ENCODE data around the gene ZFP91.

ZFP91 gene

DNA sequence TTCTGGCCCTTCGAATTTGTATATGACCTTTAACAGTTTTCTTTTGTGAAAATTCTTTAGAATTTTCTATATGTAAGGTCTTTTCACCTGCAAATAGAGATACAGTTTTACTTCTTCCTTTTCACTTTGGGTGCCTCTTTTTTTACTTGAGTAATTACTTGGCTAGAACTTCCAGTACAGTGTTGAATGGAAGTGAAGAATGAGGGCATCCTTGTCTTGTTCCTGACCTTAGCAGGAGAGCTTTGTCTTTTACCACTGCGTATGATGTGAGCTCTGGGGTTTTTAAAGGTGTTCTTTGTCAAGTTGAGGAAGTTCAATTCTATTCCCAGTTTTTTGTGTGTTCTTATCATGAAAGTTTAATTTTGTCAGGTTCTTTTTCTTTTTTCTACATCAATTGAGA, 21.6 kb downstream of the ZFP91 start:
- DNase-seq (ENCODE audit: insufficient read length, low spot score) (no peak), FAIRE-seq (no peak)
- TF ChIP-seq, protein P1, sequence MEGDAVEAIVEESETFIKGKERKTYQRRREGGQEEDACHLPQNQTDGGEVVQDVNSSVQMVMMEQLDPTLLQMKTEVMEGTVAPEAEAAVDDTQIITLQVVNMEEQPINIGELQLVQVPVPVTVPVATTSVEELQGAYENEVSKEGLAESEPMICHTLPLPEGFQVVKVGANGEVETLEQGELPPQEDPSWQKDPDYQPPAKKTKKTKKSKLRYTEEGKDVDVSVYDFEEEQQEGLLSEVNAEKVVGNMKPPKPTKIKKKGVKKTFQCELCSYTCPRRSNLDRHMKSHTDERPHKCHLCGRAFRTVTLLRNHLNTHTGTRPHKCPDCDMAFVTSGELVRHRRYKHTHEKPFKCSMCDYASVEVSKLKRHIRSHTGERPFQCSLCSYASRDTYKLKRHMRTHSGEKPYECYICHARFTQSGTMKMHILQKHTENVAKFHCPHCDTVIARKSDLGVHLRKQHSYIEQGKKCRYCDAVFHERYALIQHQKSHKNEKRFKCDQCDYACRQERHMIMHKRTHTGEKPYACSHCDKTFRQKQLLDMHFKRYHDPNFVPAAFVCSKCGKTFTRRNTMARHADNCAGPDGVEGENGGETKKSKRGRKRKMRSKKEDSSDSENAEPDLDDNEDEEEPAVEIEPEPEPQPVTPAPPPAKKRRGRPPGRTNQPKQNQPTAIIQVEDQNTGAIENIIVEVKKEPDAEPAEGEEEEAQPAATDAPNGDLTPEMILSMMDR (IDR thresholded peaks at IDR 0.05; ENCODE audit: insufficient read depth, missing control alignments), result no peak

DNA sequence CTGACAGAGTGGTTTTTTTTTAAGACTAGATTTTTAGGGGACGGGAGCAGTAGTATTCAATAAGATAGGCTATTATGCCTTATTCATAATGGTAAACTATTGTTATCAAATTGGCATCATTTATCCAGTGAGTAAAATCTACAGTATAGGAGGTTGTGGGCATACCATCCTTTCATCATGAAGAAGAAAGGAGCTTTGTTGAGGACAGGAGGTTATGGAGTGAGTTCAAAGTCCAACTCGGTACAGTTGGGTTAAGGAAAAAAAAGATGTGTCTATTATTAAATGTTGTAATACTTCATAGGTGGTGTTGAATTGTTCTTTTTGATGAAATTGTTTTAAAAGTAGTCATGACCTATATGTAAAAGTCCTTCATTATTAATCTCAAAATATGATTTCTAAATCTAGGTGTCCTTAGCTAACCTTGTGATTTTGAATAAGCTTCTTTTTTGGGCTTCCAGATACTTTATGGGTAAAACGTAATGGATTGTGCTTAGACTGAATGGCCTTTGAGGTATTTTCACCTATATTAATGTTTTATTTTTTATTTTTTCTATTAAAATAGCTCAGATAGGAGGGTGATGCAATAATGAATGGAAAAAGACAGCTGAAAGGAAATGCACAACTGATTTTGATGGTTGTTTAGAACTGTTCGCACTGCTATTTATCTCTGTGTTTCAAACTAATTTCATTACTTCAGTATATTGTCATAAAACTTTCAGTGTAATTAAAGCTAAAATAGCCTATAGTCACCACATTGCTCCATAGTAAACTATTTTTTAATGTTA, 28.3 kb downstream of the ZFP91 start:
- DNase-seq (ENCODE audit: insufficient read length, low spot score), result no peak
- FAIRE-seq, result no peak
- TF ChIP-seq, protein P1 (IDR thresholded peaks at IDR 0.05; ENCODE audit: insufficient read depth, missing control alignments), result no peak

DNA sequence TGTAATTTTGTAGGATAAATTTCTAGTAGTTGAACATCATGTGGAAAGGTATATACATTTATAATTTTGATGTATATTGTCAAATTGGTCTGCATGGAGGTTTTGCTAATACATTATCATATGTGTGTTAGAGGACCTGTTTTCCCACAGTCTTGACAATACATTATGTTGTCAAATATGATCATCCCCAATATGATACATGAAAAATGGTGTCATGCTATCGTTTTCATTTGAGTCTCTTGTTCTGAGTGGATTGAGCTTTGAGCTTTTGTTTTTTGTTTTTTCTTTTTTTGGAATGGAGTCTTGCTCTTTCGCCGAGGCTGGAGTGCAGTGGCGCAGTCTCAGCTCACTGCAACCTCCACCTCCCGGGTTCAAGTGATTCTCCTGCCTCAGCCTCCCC, 29.5 kb downstream of the ZFP91 start:
- no peak for FAIRE-seq
- DNase-seq (ENCODE audit: insufficient read length, low spot score), result no peak
- TF ChIP-seq, protein P1 (IDR thresholded peaks at IDR 0.05; ENCODE audit: insufficient read depth, missing control alignments), result no peak

DNA sequence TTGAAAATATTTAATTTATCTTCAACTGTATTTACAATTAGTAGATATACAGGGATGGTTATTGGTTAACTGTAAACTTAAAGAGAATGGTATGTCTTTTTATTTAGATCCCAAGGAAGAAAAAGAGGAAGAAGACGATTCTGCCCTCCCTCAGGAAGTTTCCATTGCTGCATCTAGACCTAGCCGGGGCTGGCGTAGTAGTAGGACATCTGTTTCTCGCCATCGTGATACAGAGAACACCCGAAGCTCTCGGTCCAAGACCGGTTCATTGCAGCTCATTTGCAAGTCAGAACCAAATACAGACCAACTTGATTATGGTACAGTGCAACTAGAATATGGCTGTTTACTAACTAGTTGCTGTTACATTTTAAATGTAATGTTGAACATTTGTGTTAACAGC, 30.9 kb downstream of the ZFP91 start:
- DNase-seq (ENCODE audit: insufficient read length, low spot score) (no peak), FAIRE-seq (no peak)
- TF ChIP-seq, protein P1 (IDR thresholded peaks at IDR 0.05; ENCODE audit: insufficient read depth, missing control alignments), result no peak

DNA sequence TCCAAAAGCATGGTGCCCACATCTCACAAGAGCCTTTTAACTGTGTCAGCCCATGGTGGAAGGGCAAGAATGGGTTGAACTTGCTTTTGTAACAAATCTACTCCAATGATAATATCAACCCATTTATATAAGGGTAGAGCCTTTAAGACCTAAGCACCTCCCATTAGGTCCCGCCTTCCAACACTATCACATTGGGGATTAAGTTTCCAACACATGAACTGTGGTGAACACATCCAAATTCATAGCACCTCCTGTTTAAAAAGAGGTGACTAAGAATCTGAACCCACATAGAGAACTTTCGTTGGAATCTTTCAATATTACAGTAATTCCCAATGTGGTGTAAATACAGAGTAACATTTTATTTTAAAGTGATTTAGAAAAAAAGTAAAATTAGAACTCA, 34.4 kb downstream of the ZFP91 start:
- no peak for FAIRE-seq
- no peak for DNase-seq (ENCODE audit: insufficient read length, low spot score)
- TF ChIP-seq, protein P1 (IDR thresholded peaks at IDR 0.05; ENCODE audit: insufficient read depth, missing control alignments), result no peak

DNA sequence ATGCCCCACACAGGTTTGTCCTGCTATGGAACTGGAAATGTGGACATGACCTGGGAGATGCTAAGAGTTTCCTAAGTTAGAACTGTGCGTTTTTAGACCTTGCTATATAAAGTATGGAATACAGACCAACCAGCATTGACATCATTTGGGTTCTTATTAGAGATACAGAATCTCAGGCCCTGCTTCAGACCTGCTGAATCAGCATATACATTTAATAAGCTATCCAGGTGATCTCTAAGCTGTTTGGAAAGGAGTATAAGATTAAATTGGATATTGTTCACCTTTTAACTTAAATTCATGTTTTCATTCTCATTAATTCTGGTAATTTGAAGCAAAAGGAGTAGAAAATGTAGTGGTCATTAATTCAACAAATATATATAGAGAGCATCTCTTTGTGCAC, 36.7 kb downstream of the ZFP91 start:
- DNase-seq (ENCODE audit: insufficient read length, low spot score) (no peak), FAIRE-seq (no peak)
- TF ChIP-seq, protein P1 (IDR thresholded peaks at IDR 0.05; ENCODE audit: insufficient read depth, missing control alignments), result no peak

DNA sequence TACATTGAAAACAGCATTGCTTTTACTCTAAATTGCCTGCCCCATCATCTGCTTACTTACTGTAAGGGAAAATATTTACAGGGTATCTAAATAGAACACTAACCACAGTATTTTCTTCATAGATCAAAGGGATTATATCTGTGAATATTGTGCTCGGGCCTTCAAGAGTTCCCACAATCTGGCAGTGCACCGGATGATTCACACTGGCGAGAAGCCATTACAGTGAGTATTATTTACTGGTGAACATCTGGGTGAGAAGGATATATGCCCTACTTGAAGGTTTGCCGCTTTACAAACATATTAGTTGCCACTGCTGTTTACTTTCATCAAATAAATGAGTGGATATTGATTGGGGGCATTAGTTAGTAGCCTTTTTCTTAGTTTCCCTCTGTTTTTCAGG, 37.7 kb downstream of the ZFP91 start:
- DNase-seq (ENCODE audit: insufficient read length, low spot score) (no peak), FAIRE-seq (no peak)
- TF ChIP-seq, protein P1 (IDR thresholded peaks at IDR 0.05; ENCODE audit: insufficient read depth, missing control alignments), result no peak

Data from D721Med (cell line).